Neural crest cell (in vitro differentiated cells): ENCODE measurements around the gene RHBDF2. TPM values are rescaled to one million over a fixed set of nuclear protein-coding genes. Genes with fewer than 3 reads are reported as not detected.
A peak's percentile ranks its signal among the peaks of the same experiment; 100 is the strongest.

Source experiments
- DNase-seq: peaks from one replicate; pipeline ENCODE4 v3.0.0; 2021; ENCODE audit warnings: low read depth, mixed read lengths, low spot score
- H3K27ac Mint-ChIP-seq: one replicate; pipeline ENCODE4 v1.8.0; 2021; ENCODE audit warnings: mild to moderate bottlenecking, mixed read lengths; ENCODE audit not compliant: unreplicated experiment
- H3K27me3 Mint-ChIP-seq: 2 replicates; pipeline ENCODE4 v1.8.0; 2021; ENCODE audit warnings: low read depth, mild to moderate bottlenecking, mixed read lengths
- H3K36me3 Mint-ChIP-seq: 2 replicates; pipeline ENCODE4 v1.8.0; 2021; ENCODE audit warnings: low read depth, mild to moderate bottlenecking, mixed read lengths
- H3K4me1 Mint-ChIP-seq: 2 replicates; pipeline ENCODE4 v1.8.0; 2021; ENCODE audit warnings: mixed read lengths
- H3K4me3 Mint-ChIP-seq: one replicate; pipeline ENCODE4 v1.8.0; 2021; ENCODE audit warnings: mild to moderate bottlenecking, mixed read lengths
- H3K9me3 Mint-ChIP-seq: 2 replicates; pipeline ENCODE4 v1.8.0; 2021; ENCODE audit warnings: mixed read lengths
- CTCF ChIP-seq: fragments of 200-600 bp; sonication (generic); conservative IDR thresholded peaks from 2 replicates; pipeline ENCODE4 v1.5.0; 2021; ENCODE audit warnings: antibody characterized with exemption, mild to moderate bottlenecking
- total RNA-seq: library from RNA; stranded (reverse); gene quantifications from 2 replicates; pipeline ENCODE4 v1.2.1, GENCODE V29; 2021

The RHBDF2 gene
- total RNA-seq, 1 donor from 2014 or later, result 3.6 TPM

- Mint-ChIP-seq H3K27ac (no peak overlapping the region), H3K4me1 (peaks cover 21% of the 10 kb centered on the region), H3K36me3 (no peaks in the 10 kb centered on the region), H3K27me3 (peaks cover 10% of the 10 kb centered on the region), H3K4me3 (no peak overlapping the region), H3K9me3 (no peaks in the 10 kb centered on the region)
- DNase-seq, result peak; percentile 74
- peak; percentile 70 for TF ChIP-seq CTCF
Observed at GRCh38 chr17:76547183-76547641, 46.0 kb upstream of the RHBDF2 start.

- Mint-ChIP-seq H3K9me3 (no peaks in the 10 kb centered on the region), H3K27me3 (peaks cover 10% of the 10 kb centered on the region), H3K36me3 (no peaks in the 10 kb centered on the region), H3K4me1 (peaks cover 25% of the 10 kb centered on the region), H3K4me3 (no peak overlapping the region), H3K27ac (peak overlapping the region; percentile 76)
- TF ChIP-seq CTCF, result no peak
- no peak for DNase-seq
Observed at GRCh38 chr17:76546556-76547182, 45.4 kb upstream of the RHBDF2 start.

GRCh38 chr17:76545918-76546555, 44.8 kb upstream of the RHBDF2 start:
- Mint-ChIP-seq H3K9me3 (no peaks in the 10 kb centered on the region), H3K27ac (peak overlapping the region; percentile 76), H3K27me3 (peaks cover 10% of the 10 kb centered on the region), H3K36me3 (no peaks in the 10 kb centered on the region), H3K4me3 (no peak overlapping the region), H3K4me1 (peaks cover 30% of the 10 kb centered on the region)
- DNase-seq, result no peak
- TF ChIP-seq CTCF, result no peak

GRCh38 chr17:76544546-76545365, 43.5 kb upstream of the RHBDF2 start:
- Mint-ChIP-seq H3K9me3 (no peaks in the 10 kb centered on the region), H3K36me3 (no peaks in the 10 kb centered on the region), H3K27me3 (peaks cover 18% of the 10 kb centered on the region), H3K4me3 (no peak overlapping the region), H3K4me1 (peaks cover 36% of the 10 kb centered on the region), H3K27ac (peak overlapping the region; percentile 63)
- no peak for DNase-seq
- no peak for TF ChIP-seq CTCF

- H3K4me3 Mint-ChIP-seq, result no peak overlapping the region
- peaks cover 25% of the 10 kb centered on the region for H3K27me3 Mint-ChIP-seq
- DNase-seq, result no peak
Observed at GRCh38 chr17:76543826-76544545, 42.8 kb upstream of the RHBDF2 start.

More at GRCh38 chr17:76543826-76544545, 42.8 kb upstream of the RHBDF2 start:
- no peaks in the 10 kb centered on the region for H3K36me3 Mint-ChIP-seq
- peak overlapping the region; percentile 58 for H3K27ac Mint-ChIP-seq
- TF ChIP-seq CTCF, result no peak
- no peaks in the 10 kb centered on the region for H3K9me3 Mint-ChIP-seq
- H3K4me1 Mint-ChIP-seq, result peaks cover 42% of the 10 kb centered on the region
